Measurements from ENCODE around the gene RETN.

Gene RETN

DNA sequence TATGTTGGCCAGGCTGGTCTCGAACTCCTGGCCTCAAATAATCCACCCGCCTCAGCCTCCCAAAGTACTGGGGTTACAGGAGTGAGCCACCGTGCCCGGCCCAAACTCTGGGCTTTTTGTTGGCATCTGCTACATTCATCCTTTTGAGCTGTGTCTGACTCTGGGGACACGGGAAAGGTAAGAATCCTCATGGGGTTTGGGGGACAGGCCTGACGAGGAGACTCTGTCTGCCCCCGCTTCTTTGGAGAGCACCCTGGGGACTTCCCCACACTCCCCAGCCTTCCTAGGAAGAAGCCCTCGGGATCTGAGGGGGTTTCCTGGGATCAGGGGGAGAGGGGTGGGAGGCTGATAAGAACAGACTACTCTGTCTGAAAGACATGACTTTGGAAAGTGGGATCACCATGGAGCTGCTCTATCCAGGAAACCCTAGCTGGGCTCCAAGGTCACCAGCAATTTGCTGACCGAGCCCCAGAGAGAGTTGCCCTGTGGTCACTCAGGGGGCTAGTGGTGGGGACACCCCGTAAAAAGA, 41.1 kb downstream of the RETN start:
- no peak for DNase-seq (ENCODE audit: low spot score)

DNA sequence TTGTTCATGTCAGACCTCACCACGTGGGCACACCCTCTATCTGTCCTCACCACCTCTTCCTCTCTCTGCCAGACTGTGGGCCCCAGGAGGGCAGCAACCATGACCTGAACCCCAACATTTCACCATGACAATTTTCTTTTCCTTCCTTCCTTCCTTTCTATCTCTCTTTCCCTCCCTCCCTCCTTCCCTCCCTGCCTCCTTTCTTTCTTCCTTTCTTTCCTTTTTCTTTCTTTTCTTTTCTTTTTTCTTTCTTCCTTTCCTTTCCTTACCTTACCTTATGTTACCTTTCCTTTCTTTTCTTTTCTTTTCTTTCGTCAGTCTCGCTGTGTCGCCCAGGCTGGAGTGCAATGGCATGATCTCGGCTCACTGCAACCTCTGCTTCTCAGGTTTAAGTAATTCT, 41.8 kb downstream of the RETN start:
- DNase-seq (ENCODE audit: low spot score) = no peak

GRCh38 chr19:7715671-7716070, 46.8 kb downstream of the RETN start:
- DNase-seq (ENCODE audit: low spot score) = no peak

- no peak for DNase-seq (ENCODE audit: low spot score)
These were observed 47.9 kb downstream of the RETN start for GRCh38 chr19:7716762-7717161.

- no peak for DNase-seq (ENCODE audit: low spot score)
These were observed 49.8 kb downstream of the RETN start for GRCh38 chr19:7718668-7719067.
